Smooth muscle cell (in vitro differentiated cells): ENCODE results near the gene AKAP3. TPM values are rescaled to one million over a fixed set of nuclear protein-coding genes. Genes with fewer than 3 reads are reported as not detected.

ENCODE experiments used
- DNase-seq: peaks from one replicate; lab custom pipeline; 2025; ENCODE audit not compliant: unreplicated experiment; lab: John Stamatoyannopoulos, UW
- H2AFZ ChIP-seq: fragments of 200-600 bp; sonication (generic); 2 replicates; pipeline ENCODE4 v1.6.0; 2016; ENCODE audit warnings: antibody characterized with exemption, low read depth, mild to moderate bottlenecking
- H3F3A ChIP-seq: fragments of 200-600 bp; sonication (generic); 2 replicates; pipeline ENCODE4 v1.6.0; 2017; ENCODE audit warnings: antibody characterized with exemption, low read depth
- H3K27ac ChIP-seq: fragments of 200-600 bp; sonication (generic); 2 replicates; pipeline ENCODE4 v1.5.1; 2016; ENCODE audit warnings: low read depth, mild to moderate bottlenecking
- H3K27me3 ChIP-seq: fragments of 200-600 bp; sonication (generic); 2 replicates; pipeline ENCODE4 v1.6.1; 2016; ENCODE audit warnings: low read depth, mild to moderate bottlenecking
- H3K36me3 ChIP-seq: fragments of 200-600 bp; sonication (generic); 2 replicates; pipeline ENCODE4 v1.5.1; 2016; ENCODE audit warnings: low read depth
- H3K4me1 ChIP-seq: fragments of 200-600 bp; sonication (generic); 2 replicates; pipeline ENCODE4 v1.5.1; 2016; ENCODE audit warnings: low read depth
- H3K4me2 ChIP-seq: fragments of 200-600 bp; sonication (generic); 2 replicates; pipeline ENCODE4 v1.6.0; 2016; ENCODE audit warnings: mild to moderate bottlenecking
- H3K4me3 ChIP-seq: fragments of 200-600 bp; sonication (generic); 2 replicates; pipeline ENCODE4 v1.5.1; 2016; ENCODE audit warnings: mild to moderate bottlenecking
- H3K79me2 ChIP-seq: fragments of 200-600 bp; sonication (generic); 2 replicates; pipeline ENCODE4 v1.6.0; 2016; ENCODE audit warnings: low read depth, mild to moderate bottlenecking
- H3K9ac ChIP-seq: fragments of 200-600 bp; sonication (generic); 2 replicates; pipeline ENCODE4 v1.6.0; 2016; ENCODE audit warnings: low read depth
- H3K9me3 ChIP-seq: fragments of 200-600 bp; sonication (generic); replicated peaks from 2 replicates; pipeline ENCODE4 v1.5.1; 2016; ENCODE audit warnings: low read depth
- H4K20me1 ChIP-seq: fragments of 200-600 bp; sonication (generic); 2 replicates; pipeline ENCODE4 v1.6.0; 2016; ENCODE audit warnings: low read depth
- CTCF ChIP-seq: fragments of 200-600 bp; sonication (generic); IDR thresholded peaks from 2 replicates; pipeline ENCODE4 v1.5.1; 2017; ENCODE audit warnings: borderline replicate concordance, mild to moderate bottlenecking, antibody characterized with exemption; ENCODE audit not compliant: insufficient read depth, poor library complexity, severe bottlenecking
- WGBS: methylation state at CpG from one replicate; pipeline ENCODE4 v1.1.7; 2016; ENCODE audit warnings: low lambda C conversion rate; 5-methylcytosine and 5-hydroxymethylcytosine counted together
- polyA plus RNA-seq: library from polyadenylated mRNA; unstranded; fragments of >200 nt; fragmentation: Nextera tagmentation; extraction: Ambion mirVana; gene quantifications from 2 replicates; pipeline ENCODE4 v1.2.1, GENCODE V29; 2016
- total RNA-seq: library from RNA; depleted of rRNA; stranded (reverse); fragments of >200 nt; gene quantifications from 2 replicates; pipeline ENCODE4 v1.2.3, GENCODE V29; 2014

AKAP3 gene
- total and polyA plus RNA-seq, 2 experiments from 2014 or later = 0.13 to 1.4 TPM

- Histone ChIP-seq H3K9ac (no peak overlapping the region), H3K27ac (no peak overlapping the region), H3K4me3 (no peak overlapping the region), H3K36me3 (no peaks in the 10 kb centered on the region), H4K20me1 (no peaks in the 10 kb centered on the region), H3K79me2 (no peaks in the 10 kb centered on the region), H3K4me1 (no peaks in the 10 kb centered on the region), H3K27me3 (peaks cover 11% of the 10 kb centered on the region), H3K9me3 (no peaks in the 10 kb centered on the region), H2AFZ (no peak overlapping the region), H3K4me2 (no peak overlapping the region), H3F3A (no peaks in the 10 kb centered on the region)
- WGBS = 100% methylated on average over 3 of the region's 3 CpGs
- no peak for DNase-seq
- no peak for TF ChIP-seq CTCF
Observed at GRCh38 chr12:4588916-4589315, 59.9 kb downstream of the AKAP3 start.

- no peak overlapping the region for H3K4me2 ChIP-seq
- no peaks in the 10 kb centered on the region for H3K4me1 ChIP-seq
- TF ChIP-seq CTCF = no peak
- peaks cover 14% of the 10 kb centered on the region for H3K27me3 ChIP-seq
- DNase-seq = no peak
- H3K4me3 ChIP-seq = no peak overlapping the region
- no peaks in the 10 kb centered on the region for H3K9me3 ChIP-seq
- H3K79me2 ChIP-seq = no peaks in the 10 kb centered on the region
- no peaks in the 10 kb centered on the region for H4K20me1 ChIP-seq
- WGBS = 54% methylated on average over 9 of the region's 9 CpGs
- H3K36me3 ChIP-seq = no peaks in the 10 kb centered on the region
- H2AFZ ChIP-seq = no peak overlapping the region
- no peak overlapping the region for H3K27ac ChIP-seq
- no peak overlapping the region for H3K9ac ChIP-seq
- no peaks in the 10 kb centered on the region for H3F3A ChIP-seq
Observed at GRCh38 chr12:4587108-4587507, 61.7 kb downstream of the AKAP3 start.

- H3K9me3 ChIP-seq = no peaks in the 10 kb centered on the region
- no peaks in the 10 kb centered on the region for H3K4me1 ChIP-seq
- no peaks in the 10 kb centered on the region for H4K20me1 ChIP-seq
- no peak for DNase-seq
- WGBS = 83% methylated on average over 5 of the region's 5 CpGs
- no peaks in the 10 kb centered on the region for H3K79me2 ChIP-seq
- H3K4me3 ChIP-seq = no peak overlapping the region
- no peaks in the 10 kb centered on the region for H3F3A ChIP-seq
- no peak overlapping the region for H3K27ac ChIP-seq
- H3K9ac ChIP-seq = no peak overlapping the region
- no peak for TF ChIP-seq CTCF
- H3K27me3 ChIP-seq = peaks cover 14% of the 10 kb centered on the region
- H2AFZ ChIP-seq = no peak overlapping the region
- H3K4me2 ChIP-seq = no peak overlapping the region
- H3K36me3 ChIP-seq = no peaks in the 10 kb centered on the region
Observed at GRCh38 chr12:4586500-4586899, 62.4 kb downstream of the AKAP3 start.

GRCh38 chr12:4584896-4585295 is 64.0 kb downstream of the AKAP3 start:
- Histone ChIP-seq H3K9ac (no peak overlapping the region), H3K9me3 (no peaks in the 10 kb centered on the region), H3K4me3 (no peak overlapping the region), H3F3A (no peaks in the 10 kb centered on the region), H2AFZ (no peak overlapping the region), H3K27ac (no peak overlapping the region), H3K27me3 (peaks cover 7% of the 10 kb centered on the region), H3K4me1 (peaks cover 11% of the 10 kb centered on the region), H3K4me2 (no peak overlapping the region), H4K20me1 (no peaks in the 10 kb centered on the region), H3K36me3 (no peaks in the 10 kb centered on the region), H3K79me2 (no peaks in the 10 kb centered on the region)
- no peak for TF ChIP-seq CTCF
- DNase-seq = no peak
- WGBS = 86% methylated on average over 7 of the region's 7 CpGs
